BE2C (cell line): Measurements from ENCODE around the gene GINS2. TPM values are rescaled to one million over a fixed set of nuclear protein-coding genes. Genes with fewer than 3 reads are reported as not detected.
A peak's percentile ranks its signal among the peaks of the same experiment; 100 is the strongest.

Source experiments
- DNase-seq: peaks from one replicate; pipeline ENCODE4 v3.0.0-alpha.2; 2020
- H3K27me3 ChIP-seq: fragments of 250-450 bp; sonication (Bioruptor Pico); 2 replicates; pipeline ENCODE4 v1.5.1; 2020; ENCODE audit warnings: mild to moderate bottlenecking
- H3K36me3 ChIP-seq: fragments of 250-450 bp; sonication (Bioruptor Pico); 2 replicates; pipeline ENCODE4 v1.5.1; 2020; ENCODE audit warnings: mild to moderate bottlenecking
- H3K4me1 ChIP-seq: fragments of 250-450 bp; sonication (Bioruptor Pico); 2 replicates; pipeline ENCODE4 v1.5.1; 2020
- H3K4me3 ChIP-seq: 2 replicates; pipeline ENCODE4 v1.5.1; 2011; ENCODE audit warnings: low read depth, low read length
- H3K9me3 ChIP-seq: fragments of 250-450 bp; sonication (Bioruptor Pico); 2 replicates; pipeline ENCODE4 v1.5.1; 2020
- polyA plus RNA-seq: library from polyadenylated mRNA; unstranded; fragments of >200 nt; gene quantifications from one replicate; pipeline ENCODE4 v1.2.1, GENCODE V29; 2012; ENCODE audit warnings: low read depth, missing spikeins; ENCODE audit not compliant: insufficient read length, insufficient read depth
- TF ChIP-seq, protein P1 (sequence below): IDR thresholded peaks from 2 replicates; pipeline ENCODE4 v1.5.1; 2012; ENCODE audit warnings: mild to moderate bottlenecking, low read depth, low read length

Gene GINS2
- 6.0 TPM for polyA plus RNA-seq

DNA sequence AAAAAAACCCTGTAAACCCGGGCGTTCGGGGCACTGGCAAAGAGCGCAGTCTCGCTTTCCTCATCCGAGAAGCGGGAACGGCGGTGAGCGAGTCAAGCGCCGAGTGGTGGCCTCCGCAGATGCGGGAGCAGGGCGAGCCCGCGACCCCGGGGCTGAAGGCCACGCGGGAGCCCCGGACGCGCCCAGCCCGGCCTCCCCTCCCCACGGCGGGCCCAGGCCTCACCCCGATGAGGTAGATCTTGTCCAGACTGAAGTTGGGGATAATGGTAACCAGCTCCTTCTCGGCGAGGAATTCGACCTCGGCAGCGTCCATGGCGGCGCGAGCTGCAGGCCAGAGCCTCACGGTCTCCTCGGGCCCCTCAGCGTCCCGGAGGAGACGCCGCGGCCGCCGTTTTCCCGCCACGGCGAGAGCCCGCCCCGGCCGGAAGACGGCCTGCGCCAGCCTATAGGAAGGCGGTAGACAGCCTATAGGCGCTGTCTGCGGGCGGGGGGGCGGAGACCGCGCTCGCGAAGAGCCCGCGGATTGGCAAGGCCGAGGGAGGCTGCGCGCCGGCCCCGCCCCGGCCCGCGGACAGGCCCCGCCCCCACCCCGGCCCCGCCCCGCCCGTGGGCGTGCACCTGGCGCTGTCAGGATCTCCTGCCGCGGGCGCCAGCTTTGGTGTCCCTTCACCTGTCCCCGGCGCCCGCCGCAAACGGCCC is at the start of gene GINS2:
Gene GINS2, minus strand, starts transcription at position 369 of the 699 bp plus-strand sequence. Its CDS starts 56 bp downstream, at position 313.
- H3K9me3 ChIP-seq = no peaks in the 10 kb centered on the region
- peaks cover 15% of the 10 kb centered on the region for H3K36me3 ChIP-seq
- no peaks in the 10 kb centered on the region for H3K4me1 ChIP-seq
- no peaks in the 10 kb centered on the region for H3K27me3 ChIP-seq
- peak; percentile 97 for DNase-seq
- H3K4me3 ChIP-seq = peak within 1 kb of the TSS; percentile 66
- TF ChIP-seq, protein P1, sequence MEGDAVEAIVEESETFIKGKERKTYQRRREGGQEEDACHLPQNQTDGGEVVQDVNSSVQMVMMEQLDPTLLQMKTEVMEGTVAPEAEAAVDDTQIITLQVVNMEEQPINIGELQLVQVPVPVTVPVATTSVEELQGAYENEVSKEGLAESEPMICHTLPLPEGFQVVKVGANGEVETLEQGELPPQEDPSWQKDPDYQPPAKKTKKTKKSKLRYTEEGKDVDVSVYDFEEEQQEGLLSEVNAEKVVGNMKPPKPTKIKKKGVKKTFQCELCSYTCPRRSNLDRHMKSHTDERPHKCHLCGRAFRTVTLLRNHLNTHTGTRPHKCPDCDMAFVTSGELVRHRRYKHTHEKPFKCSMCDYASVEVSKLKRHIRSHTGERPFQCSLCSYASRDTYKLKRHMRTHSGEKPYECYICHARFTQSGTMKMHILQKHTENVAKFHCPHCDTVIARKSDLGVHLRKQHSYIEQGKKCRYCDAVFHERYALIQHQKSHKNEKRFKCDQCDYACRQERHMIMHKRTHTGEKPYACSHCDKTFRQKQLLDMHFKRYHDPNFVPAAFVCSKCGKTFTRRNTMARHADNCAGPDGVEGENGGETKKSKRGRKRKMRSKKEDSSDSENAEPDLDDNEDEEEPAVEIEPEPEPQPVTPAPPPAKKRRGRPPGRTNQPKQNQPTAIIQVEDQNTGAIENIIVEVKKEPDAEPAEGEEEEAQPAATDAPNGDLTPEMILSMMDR = no peak

- Histone ChIP-seq H3K4me1 (peaks cover 2% of the 10 kb centered on the region; the same call in 1 of the 2 replicates), H3K4me3 (no peak overlapping the region), H3K27me3 (no peaks in the 10 kb centered on the region), H3K36me3 (no peaks in the 10 kb centered on the region), H3K9me3 (no peaks in the 10 kb centered on the region)
- TF ChIP-seq, protein P1 = no peak
- DNase-seq = no peak
Measured at GRCh38 chr16:85736921-85737320, 48.2 kb upstream of the GINS2 start.

DNA sequence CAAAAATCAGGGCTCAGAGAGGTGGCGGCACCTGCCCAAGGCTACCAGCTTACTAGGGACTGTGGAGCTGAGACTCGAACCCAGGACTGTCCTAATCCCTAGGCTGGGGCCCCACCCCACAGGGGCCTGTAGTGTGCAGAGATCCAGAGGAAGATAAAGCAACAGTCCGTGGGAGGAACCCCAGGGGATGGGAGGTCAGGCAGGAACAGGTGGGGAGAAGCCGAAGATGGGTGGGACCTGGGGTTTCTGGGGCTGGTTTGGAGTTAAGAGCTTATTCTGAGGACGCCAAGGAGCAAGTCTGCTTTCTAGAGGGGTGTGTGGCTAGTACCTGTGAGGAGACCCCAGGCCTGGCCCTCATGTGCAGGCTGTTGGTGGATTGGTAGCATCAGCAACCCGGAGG is 47.2 kb upstream of the GINS2 start:
- TF ChIP-seq, protein P1 = no peak
- no peaks in the 10 kb centered on the region for H3K27me3 ChIP-seq
- no peaks in the 10 kb centered on the region for H3K36me3 ChIP-seq

DNA sequence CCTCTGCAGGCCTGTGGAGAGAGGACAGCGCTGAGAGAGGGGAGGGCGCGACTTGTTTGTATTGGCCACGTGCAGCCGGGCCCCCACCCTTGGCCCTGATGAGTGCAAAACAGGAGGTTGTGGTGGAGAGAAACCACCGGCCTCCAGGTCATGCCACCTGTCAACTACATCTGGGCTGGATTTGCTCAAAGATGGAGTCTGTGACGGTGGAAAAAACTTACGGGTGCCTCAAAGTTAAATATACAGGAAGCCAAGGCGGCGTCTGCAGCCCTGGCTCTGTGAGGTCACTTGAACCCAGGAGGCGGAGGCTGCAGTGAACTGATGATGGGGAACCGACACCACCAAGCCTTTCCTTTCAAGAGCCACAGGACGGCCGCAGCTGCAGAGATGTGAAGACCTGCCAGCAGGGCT is 46.5 kb upstream of the GINS2 start:
- Histone ChIP-seq H3K4me3 (no peak overlapping the region), H3K4me1 (peaks cover 5% of the 10 kb centered on the region), H3K9me3 (no peaks in the 10 kb centered on the region), H3K27me3 (no peaks in the 10 kb centered on the region), H3K36me3 (no peaks in the 10 kb centered on the region)
- DNase-seq = no peak
- TF ChIP-seq, protein P1 = no peak

More for the DNA sequence above, 47.2 kb upstream of the GINS2 start:
- Histone ChIP-seq H3K4me3 (no peak overlapping the region), H3K4me1 (peaks cover 4% of the 10 kb centered on the region), H3K9me3 (no peaks in the 10 kb centered on the region)
- no peak for DNase-seq

DNA sequence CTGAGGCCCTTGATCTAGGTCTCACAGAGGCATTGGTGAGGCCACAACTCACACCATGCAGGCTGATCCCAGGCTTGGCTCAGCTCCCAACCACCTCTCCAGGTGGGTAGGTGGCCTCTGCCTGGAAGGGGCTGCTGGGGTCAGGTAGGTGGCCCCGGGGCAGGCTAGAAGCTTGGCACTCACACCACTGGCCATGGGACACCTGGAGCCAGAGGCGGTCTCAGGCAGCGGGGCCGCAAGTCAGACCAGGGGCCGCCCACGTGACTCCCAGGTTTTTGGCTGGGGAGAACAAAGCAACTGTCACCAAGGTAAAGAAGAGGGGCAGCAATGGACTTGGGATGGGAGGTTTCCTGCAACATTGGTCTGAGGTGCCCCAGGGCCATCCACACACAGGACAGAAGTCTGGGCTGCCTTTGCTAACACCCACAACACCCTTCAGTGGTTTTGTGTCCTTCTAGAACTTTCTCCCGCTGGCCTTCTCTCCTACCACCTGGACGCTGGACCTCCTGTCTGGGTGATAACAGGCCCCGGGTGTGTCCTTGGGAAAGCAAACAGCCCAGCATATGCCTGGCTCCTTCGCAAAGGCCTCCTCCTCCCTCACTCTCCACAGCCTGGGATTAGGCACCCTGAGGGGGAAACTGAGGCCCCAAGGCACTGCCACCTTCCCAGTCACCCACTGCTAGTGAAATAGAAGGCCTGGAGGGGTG is 45.7 kb upstream of the GINS2 start:
- DNase-seq = no peak
- Histone ChIP-seq H3K9me3 (no peaks in the 10 kb centered on the region), H3K4me1 (peaks cover 5% of the 10 kb centered on the region), H3K27me3 (no peaks in the 10 kb centered on the region), H3K36me3 (no peaks in the 10 kb centered on the region), H3K4me3 (no peak overlapping the region)
- TF ChIP-seq, protein P1 = no peak

DNA sequence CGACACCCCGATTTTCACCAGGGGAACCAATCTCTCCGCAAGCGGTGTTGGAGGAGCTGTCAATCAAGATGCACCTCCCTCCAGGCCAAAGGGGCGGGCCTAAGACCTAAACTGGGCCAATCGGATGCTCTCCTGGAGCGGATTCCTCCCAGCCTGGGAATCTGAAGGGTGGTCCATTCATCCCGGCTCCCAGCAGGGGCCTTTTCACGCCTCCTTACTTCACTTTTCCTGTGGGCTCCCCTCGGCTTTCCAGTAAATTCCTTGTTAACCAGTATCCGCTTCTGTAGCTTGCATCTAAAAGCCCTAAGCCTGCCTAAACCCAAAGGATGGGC is 45.1 kb upstream of the GINS2 start:
- Histone ChIP-seq H3K4me1 (peaks cover 5% of the 10 kb centered on the region), H3K9me3 (no peaks in the 10 kb centered on the region), H3K4me3 (no peak overlapping the region), H3K36me3 (no peaks in the 10 kb centered on the region), H3K27me3 (no peaks in the 10 kb centered on the region)
- TF ChIP-seq, protein P1 = no peak
- no peak for DNase-seq
